GM20431 (cell line): Measurements from ENCODE around the gene GIMD1.
"Not testable (repeated sequence)": the region's sequence is repeated elsewhere in the genome, so short reads cannot be mapped to it uniquely, and the experiment has no call there.

ENCODE experiments used
- in situ Hi-C: fragments of 300-500 bp; cut with MseI, MboI; formaldehyde crosslinking; loops from one replicate; pipeline ENCODE4 v1.15.0; 2020; ENCODE audit warnings: low sequenced_read_pairs; ENCODE audit not compliant: unreplicated experiment

Gene GIMD1

DNA sequence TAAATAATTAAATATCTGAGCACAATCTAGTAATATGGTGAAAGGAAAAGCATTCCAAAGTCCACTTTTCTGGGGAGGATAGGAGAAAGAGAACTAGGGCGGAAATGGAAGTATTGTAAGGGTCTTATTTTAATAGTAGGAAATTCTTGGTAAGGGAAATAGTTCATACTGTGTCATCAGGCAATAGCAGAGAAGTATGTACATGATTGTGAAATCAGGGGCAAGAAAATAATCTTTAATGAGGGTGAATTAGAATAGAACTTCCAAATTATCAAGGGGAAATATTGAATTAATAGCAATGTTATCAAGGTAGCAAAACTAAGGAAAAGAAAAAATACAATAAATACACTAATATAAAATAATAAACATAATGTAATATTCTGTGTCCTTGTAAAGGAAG lies 14.8 kb downstream of the GIMD1 start:
- in situ Hi-C loops = no loop called here

DNA sequence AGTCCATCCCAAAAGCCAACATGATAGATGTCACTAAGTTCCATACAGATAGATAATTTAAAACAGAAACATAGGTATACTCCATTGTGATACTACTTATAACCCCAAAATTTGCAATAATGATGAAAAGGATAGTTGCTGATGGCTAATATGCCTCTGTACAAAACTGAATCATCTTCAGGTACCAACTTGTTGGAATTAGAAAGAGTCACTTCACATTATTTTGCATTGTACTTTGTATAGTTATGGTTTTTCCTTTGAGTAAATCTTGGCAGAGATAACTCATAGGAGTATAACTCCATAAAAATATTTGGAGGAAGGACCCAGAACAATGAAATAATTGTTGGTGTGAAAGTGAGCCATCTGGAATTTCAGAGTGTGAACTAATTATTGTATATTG lies 17.6 kb downstream of the GIMD1 start:
- in situ Hi-C loops = no loop called here

DNA sequence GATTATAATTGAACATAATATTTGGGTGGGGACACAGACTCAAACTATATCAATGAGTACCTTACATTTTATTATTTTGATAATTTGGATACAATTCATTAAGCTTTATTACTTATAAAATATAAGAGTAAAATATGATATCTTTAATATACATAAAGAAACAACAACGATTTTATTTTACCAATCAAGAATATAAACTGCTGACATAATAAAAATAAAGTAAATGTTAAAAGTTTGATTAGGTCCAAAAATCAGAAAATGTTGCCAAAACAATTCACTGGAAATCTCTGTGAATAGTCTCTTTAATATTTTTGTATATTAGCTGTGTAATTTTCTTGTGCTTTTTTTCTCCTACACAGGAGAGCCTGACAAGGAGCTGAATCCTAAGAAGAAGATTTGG lies 21.4 kb downstream of the GIMD1 start:
- in situ Hi-C loops = no loop called here

DNA sequence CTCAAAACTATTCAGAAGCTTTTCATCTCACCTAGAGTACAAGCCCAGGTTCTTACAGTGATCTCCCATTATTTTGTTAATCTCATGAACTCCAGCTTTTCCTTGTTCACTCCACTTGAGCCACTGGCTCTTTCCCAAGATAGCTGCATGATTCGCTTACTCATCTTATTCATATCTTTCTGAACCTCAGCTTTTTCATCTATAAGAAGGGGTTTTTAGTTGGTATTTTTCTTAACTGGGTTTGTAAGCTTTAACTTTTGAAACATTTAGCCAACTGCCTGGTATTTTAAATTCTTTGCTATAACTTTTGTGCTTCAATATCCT lies 24.0 kb downstream of the GIMD1 start:
- in situ Hi-C loops = no loop called here

DNA sequence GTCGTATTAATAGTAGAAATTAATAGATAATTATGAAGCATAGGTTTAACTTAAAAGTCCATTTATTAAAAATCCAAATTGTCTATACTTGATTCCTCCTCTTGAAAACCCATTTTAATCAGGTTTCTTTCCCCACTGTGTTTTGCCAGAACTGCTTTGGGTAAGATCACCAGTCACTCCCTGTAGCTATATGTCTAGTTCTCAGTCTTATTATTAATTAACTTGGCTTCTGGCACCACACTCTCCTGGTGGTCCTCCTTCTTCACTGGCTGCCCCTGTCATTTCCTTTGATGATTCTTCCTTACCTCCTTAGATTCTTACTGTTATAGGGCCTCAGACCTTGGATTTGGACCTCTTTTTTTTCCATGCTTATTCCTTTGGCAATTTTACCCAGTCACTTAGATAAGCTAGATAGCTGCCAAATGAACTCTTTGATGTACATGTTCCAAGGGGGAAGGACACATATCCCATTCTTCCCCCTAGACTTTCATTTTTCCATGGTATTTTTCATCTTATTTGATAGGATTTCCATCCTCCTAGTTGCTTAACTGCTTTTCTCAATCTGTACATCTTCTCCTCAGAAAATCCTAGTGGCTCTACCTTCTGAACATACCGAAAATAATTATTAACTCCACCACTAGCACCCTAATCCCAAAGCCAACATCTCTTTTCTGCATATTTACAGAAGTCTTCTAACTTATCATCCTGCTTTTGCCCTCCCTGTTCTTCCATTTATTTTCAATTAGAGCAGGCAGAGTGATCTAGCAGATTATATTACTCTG lies 24.5 kb downstream of the GIMD1 start:
- in situ Hi-C loops = no loop called here

DNA sequence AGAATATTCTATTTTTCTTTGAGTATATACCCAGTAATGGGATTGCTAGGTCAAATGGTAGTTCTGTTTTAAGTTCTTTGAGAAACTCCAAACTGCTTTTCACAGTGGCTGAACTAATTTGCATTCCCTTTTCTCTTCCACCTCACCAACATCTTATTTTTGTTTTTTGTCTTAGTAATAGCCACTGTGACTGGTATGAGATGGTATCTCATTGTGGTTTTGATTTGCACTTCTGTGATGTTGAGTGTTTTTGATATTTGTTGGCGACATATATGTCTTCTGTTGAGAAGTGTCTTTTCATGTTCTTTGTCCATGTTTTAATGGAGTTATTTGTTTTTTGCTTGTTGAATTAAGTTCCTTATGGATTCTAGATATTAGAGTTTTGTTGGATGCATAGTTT lies 27.8 kb downstream of the GIMD1 start:
- in situ Hi-C loops = no loop called here

DNA sequence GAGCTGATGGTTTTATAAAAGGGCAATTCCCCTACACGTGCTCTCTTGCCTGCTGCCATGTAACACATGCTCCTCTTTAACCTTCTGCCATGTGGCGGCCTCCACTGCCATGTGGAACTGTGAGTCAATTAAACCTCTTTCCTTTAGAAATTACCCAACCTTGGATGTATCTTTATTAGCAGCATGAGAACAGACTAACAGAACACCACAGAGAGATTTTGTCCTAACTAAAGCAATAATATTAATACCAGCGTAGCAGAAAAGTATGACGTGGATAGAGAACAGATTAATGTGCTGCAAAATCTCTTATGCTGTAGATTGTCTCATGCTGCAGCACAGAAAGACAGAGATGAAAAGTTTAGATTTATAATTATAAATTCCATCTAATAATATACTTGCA lies 29.1 kb downstream of the GIMD1 start:
- in situ Hi-C loops = no loop called here

DNA sequence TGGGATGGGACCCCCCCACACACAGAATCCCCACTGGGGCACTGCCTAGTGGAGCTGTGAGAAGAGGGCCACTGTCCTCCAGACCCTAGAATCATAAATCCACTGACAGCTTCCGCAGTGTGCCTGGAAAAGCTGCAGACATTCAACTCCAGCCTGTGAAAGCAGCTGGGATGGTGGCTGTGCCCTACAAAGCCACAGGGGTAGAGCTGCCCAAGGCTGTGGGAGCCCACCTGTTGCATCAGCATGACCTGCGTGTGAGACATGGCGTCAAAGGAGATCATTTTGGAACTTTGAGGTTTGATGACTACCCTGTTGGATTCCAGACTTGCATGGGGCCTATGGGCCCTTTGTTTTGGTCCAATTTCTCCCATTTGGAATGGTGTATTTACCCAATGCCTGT lies 29.9 kb downstream of the GIMD1 start:
- in situ Hi-C loops = no loop called here

DNA sequence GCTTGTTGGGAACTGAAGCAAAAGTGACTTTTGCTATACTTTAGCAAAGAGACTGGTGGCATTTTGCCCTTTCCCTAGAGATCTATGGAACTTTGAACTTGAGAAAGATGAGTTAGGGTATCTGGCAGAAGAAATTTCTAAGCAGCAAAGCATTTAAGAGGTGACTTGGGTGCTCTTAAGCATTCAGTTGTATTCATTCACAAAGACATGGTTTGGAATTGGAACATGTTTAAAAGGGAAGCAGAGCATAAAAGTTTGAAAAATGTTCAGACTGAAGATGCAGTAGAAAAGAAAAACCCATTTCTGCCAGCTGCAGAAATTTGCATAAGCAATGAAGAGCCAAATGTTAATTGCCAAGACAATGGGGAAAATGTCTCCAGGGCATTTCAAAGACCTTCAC lies 30.7 kb downstream of the GIMD1 start:
- in situ Hi-C loops = no loop called here

- in situ Hi-C loops = no loop called here
Measured at GRCh38 chr4:106336618-106337017, 32.0 kb downstream of the GIMD1 start.

DNA sequence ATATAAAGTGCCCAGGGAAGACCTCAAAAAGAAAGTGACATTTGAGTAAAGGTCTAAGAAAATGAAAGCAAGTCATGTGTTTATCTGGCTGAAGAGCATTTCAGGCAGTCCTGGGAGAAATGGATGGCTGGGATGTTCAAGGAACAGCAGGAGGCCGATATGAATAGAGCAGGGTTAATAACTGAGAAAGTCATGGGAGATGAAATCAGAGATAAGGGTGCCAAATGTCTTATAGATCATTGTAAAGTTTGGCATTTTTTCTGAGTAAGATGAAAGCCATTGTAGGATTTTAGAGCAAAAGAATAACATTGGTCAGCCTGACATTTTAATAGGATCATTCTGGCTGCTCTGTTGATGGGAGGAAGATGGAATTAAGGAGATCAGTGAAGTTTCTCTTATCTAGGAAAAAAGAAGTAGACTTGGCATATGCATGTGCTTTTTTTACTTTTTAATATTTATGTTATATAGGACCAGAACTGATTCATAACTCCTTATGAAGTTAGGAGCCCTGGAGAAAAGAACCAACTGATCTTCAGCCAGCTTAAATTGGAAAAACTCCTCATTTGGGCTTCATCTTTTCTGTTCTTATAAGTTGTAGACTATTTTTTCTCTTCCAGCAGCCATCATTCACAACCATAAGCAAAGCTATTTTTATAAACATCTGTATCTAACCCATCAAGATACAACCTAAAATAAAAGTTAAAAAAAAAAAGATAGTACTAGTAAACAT lies 33.7 kb downstream of the GIMD1 start:
- in situ Hi-C loops = no loop called here

GRCh38 chr4:106333186-106333585 lies 35.4 kb downstream of the GIMD1 start:
- in situ Hi-C loops = no loop called here

DNA sequence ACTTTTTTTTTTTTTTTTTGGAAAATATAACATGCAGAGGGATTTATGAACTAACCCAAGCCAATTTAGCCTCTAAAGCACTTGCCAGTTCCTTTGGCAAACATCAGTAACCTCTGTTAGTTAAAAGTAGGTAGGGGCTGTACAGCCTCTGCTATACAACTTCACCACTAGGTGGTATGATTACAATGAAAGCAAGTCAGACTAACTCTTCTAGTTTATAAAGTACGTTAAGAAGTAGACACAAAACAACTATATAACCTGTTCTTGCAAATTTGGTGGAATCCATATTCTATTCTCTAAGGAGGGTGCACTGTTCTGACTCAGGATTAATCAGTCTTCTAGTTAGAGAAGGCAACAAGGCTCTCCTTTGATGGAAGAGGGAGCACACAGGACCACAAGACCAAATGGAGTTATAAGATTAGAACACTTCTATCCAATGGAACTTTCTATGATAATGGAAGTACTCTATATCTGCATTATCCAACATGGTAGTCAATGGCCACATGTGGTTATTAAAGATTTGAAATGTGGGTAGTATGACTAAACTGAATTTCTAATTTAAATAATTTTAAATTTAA lies 39.4 kb downstream of the GIMD1 start:
- in situ Hi-C loops = no loop called here

DNA sequence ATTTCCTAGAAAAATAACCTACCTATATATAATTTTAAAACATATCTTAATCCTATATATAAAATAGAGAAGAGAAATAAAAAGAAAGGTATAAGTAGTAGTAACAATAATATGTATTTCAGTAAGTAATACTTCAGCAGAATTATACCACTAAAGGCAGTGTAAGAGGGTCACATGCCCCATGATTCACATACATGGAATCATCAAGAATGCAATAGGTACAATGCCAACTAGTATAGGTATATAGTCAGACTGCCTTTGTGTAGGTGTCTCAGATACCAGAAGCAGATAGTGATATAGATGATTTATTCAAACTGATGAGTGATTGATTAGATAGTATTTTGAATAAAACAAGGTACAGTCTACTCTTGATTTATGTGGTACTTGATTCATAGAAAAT lies 42.8 kb downstream of the GIMD1 start:
- in situ Hi-C loops = no loop called here

GRCh38 chr4:106323119-106323518 lies 45.5 kb downstream of the GIMD1 start:
- in situ Hi-C loops = no loop called here

GRCh38 chr4:106321814-106322213 lies 46.8 kb downstream of the GIMD1 start:
- in situ Hi-C loops = not testable (repeated sequence)

DNA sequence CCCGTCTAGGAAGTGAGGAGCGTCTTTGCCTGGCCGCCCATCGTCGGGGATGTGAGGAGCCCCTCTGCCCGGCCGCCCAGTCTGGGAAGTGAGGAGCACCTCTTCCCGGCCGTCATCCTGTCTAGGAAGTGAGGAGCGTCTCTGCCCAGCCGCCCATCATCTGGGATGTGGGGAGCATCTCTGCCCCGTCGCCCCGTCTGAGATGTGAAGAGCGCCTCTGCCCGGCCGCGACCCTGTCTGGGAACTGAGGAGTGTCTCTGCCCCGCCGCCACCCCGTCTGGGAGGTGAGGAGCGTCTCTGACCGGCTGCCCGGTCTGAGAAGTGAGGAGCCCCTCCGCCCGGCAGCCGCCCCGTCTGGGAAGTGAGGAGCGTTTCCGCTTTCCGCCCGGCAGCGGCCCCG lies 47.4 kb downstream of the GIMD1 start:
- in situ Hi-C loops = not testable (repeated sequence)

DNA sequence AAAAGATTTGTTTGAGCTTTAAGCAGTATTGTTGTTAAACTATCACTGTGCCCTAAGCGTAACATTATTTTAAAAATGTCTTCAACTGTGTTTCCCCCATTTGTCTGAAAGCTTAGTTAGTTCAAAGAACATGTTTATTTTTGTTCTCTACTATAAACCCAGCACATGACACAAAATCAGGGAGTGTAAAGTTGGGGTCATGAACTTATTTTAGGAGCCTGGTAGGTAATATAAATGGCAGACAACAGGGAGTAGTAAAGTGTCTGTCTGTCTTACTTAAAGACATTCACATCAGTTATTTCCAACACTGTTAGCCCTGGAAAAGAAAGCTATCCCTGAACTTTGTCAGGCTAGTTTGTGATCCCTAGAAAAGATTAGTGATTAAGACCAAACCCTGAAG lies 48.3 kb downstream of the GIMD1 start:
- in situ Hi-C loops = no loop called here

- in situ Hi-C loops = no loop called here
Measured at GRCh38 chr4:106318511-106318910, 50.1 kb downstream of the GIMD1 start.

DNA sequence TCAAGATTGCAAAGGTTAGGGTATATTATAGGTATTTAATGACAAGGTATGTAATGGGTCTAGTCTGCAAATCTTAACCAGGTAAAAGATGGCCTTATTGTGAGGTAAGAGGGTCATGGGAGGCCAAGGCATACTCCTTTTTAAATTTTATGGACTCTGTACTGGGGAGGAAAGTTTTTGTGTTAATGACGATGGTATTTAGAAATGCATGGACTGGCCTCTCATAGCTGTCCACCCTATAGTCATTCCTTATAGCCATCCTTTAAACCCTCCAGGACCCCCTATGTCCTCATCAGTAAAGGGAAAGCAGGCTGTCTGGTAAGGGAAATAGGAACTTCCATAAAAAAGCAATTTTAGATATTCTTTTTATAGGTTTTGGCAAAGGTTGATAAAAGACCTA lies 50.8 kb downstream of the GIMD1 start:
- in situ Hi-C loops = no loop called here

DNA sequence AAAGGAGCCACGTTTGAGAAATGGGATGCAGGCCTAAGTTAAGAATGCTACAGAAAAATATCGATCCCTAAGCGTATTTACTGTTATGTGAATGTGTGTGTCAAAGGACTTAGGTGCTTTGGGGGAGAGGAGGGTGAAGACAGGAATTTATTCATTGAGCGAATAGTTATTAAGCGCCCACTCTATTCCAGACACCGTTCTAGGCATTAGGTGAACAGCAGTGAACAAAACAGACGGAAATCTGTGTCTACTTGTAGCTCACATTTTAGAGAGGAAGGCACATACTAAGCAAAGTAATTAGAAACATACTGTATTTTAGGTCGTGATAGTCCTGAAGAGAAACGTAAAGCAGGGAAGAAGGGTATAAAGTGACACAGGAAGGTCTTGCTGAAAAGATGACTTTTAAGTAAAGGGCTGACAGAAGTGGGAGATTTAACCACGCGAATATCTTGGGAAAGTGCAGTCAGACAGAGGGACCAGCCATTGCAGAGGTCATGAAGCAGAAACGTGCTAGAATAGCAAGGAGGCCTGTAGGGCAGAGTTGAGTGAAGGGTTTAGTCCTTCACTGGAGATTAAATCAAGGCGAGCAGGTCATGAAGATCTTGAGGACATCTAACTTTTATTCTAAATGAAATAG lies 51.7 kb downstream of the GIMD1 start:
- in situ Hi-C loops = no loop called here
